ENCODE data around the gene NKX2-1. TPM values are rescaled to one million over a fixed set of nuclear protein-coding genes. Genes with fewer than 3 reads are reported as not detected.
"Not testable (repeated sequence)": the region's sequence is repeated elsewhere in the genome, so short reads cannot be mapped to it uniquely, and the experiment has no call there.

The NKX2-1 gene
- total RNA-seq, 1 experiment from 2014 or later: not detected

GRCh38 chr14:36505892-36506731, 13.9 kb downstream of the NKX2-1 start:
- no peak for DNase-seq (ENCODE audit: low read depth)

DNA sequence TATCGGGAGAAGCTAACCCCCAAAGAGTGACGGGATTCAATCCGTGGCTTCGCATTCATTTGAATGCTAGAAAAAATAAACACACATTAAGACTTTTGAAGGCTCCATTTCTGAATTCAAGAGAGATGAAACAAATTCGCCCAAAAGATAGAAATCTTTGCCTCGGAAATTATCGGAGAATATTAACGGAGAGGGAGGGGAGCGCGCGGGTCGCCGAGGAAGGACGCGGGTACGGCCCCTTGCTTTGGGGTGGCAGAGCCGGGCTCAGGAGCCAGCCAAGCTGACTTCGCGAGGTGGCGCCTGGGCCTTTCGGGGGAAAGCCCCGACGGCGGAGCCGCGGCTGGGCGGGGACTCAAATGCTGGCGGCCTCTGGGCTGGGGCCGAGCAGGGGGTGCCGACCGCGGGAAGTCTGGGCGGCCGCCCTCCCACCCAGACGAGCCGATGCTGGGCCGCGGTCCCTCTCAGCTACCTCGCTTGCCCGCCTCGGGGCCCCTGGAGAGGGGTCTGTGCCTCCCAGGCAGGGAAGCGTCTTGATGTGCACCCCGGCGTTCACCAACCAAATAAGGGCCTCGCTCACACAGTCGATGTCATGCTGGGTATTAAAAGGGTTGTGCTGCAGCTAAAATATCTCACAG, 14.7 kb downstream of the NKX2-1 start:
- DNase-seq (ENCODE audit: low read depth): no peak

- DNase-seq (ENCODE audit: low read depth): no peak
These were observed 15.3 kb downstream of the NKX2-1 start for GRCh38 chr14:36504771-36505175.

GRCh38 chr14:36503771-36504741, 16.0 kb downstream of the NKX2-1 start:
- DNase-seq (ENCODE audit: low read depth): no peak

- no peak for DNase-seq (ENCODE audit: low read depth)
These were observed 17.2 kb downstream of the NKX2-1 start for GRCh38 chr14:36502558-36503508.

DNA sequence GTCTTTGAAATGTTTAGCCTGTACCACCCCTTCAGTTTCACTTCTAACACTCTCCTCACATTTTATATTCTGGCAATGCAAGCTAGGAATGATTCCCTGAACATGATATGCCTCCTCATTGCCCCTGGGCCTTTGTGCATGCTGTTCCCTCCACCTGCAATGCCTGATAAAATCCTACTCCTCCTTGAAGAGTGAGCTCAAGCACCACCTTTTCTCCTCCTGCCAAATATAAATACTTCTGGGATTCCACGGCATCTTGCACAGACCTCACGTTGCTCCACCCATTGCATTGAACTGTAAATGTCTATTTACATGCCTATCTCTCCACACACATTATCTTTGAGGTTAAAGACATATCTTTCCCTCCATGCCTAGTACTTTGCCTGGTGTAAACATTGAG, 21.1 kb downstream of the NKX2-1 start:
- no peak for DNase-seq (ENCODE audit: low read depth)

DNA sequence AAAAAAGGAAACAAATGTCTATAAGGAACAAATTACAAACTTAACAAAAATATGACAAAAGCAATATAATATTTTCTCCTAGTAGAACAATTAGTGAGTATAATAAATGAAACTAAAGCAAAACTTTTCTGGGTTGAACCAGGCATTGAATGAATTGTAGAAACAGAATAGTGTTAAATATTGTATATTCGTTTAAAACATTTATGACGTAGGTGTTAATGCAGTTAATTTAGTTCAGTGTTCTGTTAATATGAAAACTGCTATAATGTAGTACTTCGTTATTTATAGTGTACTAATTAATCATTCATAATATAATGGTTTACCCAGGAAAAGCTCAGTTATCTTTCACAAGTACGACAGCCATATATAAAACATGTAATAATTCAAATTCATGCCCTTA, 23.7 kb downstream of the NKX2-1 start:
- no peak for DNase-seq (ENCODE audit: low read depth)

GRCh38 chr14:36495666-36496065, 24.4 kb downstream of the NKX2-1 start:
- DNase-seq (ENCODE audit: low read depth): no peak

- no peak for DNase-seq (ENCODE audit: low read depth)
These were observed 26.3 kb downstream of the NKX2-1 start for GRCh38 chr14:36493761-36494160.

GRCh38 chr14:36485773-36486172, 34.3 kb downstream of the NKX2-1 start:
- DNase-seq (ENCODE audit: low read depth): no peak

DNA sequence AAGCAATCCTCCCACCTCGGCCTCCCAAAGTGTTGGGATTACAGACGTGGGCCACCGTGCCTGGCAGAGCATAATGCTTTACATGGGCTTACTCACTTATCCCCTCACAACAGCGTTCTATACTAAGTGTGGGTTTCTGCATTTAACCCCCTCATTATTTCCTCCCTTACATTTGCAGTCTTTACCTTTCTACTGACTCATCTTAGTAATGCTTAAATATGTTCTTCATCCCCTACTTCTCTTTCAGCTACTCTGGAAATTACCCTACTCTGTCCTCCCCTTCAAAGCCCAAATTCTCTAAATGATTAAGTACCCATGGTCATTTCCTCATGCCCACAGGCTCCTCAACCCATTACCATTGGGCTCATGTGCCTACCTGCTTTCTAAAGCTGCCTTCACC, 40.7 kb downstream of the NKX2-1 start:
- no peak for DNase-seq (ENCODE audit: low read depth)

DNA sequence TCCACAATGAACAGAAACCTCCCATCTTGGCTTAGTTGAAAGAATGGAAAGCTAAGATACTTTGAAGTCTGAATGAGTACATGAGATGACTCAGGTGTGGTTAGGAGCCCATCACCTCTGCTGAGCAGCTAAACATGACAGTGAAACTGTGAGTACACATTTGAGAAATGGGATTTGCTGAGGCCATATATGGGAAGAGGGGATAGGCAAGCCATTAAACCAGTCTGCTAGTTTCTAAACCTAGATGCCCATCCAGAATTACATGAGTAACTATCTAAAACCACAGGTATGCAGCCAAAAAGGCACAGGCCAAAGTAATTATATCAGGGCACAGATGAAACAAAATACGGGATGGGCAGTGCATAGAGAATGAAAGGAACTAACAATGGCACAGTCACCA, 41.2 kb downstream of the NKX2-1 start:
- DNase-seq (ENCODE audit: low read depth): peak; percentile 6

GRCh38 chr14:36477266-36477665, 42.8 kb downstream of the NKX2-1 start:
- DNase-seq (ENCODE audit: low read depth): peak; percentile 1

GRCh38 chr14:36476061-36476460, 44.0 kb downstream of the NKX2-1 start:
- DNase-seq (ENCODE audit: low read depth): not testable (repeated sequence)

- DNase-seq (ENCODE audit: low read depth): no peak
These were observed 45.4 kb downstream of the NKX2-1 start for GRCh38 chr14:36474593-36474992.

DNA sequence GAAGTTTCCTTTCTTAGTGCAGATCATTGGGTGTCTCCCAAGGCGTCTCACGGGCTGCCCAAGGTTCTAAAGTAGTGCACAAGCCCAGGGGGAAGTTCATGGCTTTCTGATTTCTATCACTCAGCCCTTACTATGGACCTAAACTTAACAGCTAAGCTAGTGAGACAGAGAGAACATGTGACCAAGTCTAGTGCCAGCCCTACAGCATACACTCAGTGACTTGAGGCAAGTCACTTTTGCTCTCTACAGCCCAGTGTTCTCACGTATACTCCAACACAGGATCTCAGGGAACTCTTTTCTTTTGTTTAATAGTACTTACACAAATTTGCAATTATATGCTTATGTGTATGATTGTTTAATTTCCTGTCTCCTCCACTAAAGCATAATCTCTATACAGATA, 48.6 kb downstream of the NKX2-1 start:
- DNase-seq (ENCODE audit: low read depth): no peak

DNA sequence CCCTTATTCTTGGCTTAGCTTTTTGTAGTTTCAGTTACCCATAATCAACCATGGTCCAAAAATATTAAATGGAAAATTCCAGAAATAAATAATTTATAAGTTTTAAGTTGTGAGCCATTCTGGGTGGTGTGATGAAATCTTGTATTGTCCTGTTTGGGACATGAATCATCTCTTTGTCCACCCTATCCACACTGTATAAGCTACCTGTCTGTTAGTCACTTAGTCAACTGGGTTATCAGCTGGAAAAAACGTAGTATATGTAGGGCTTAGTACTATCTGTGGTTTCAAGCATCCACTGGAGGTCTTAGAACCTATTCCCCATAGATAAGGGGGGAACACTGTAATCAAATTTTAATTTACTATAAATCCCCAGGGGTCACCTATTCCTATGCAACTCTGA, 52.7 kb downstream of the NKX2-1 start:
- DNase-seq (ENCODE audit: low read depth): no peak
